AG04450 (cell line): ENCODE results near the gene IGF1. TPM values are rescaled to one million over a fixed set of nuclear protein-coding genes. Genes with fewer than 3 reads are reported as not detected.

Source experiments
- CTCF ChIA-PET: fragments of 300-600, 350-600 bp; formaldehyde crosslinking; extraction: SDS; loops from one replicate; lab custom pipeline; 2022; ENCODE audit warnings: antibody characterized with exemption, inconsistent platforms; lab: Charles Lee
- POLR2A ChIA-PET: fragments of 350-600 bp; formaldehyde crosslinking; extraction: SDS; loops from one replicate; lab custom pipeline; 2021; ENCODE audit warnings: antibody characterized with exemption, inconsistent platforms; lab: Yijun Ruan, JAX
- DNase-seq: peaks from one replicate; pipeline ENCODE4 v3.0.0-alpha.2; 2011; ENCODE audit warnings: low read depth, low spot score
- H3K27ac ChIP-seq: one replicate; pipeline ENCODE4 v1.5.1; 2012; ENCODE audit warnings: low read depth, low read length, control low read depth
- H3K27me3 ChIP-seq: one replicate; pipeline ENCODE4 v1.6.0; 2012; ENCODE audit warnings: low read length; ENCODE audit not compliant: control insufficient read depth, insufficient read depth
- H3K4me3 ChIP-seq: 2 replicates; pipeline ENCODE4 v1.5.1; 2011; ENCODE audit warnings: mild to moderate bottlenecking, low read depth, low read length, control low read depth
- H3K9me3 ChIP-seq: 2 replicates; pipeline ENCODE4 v1.5.1; 2012; ENCODE audit warnings: low read length; ENCODE audit not compliant: control insufficient read depth, insufficient read depth
- CTCF ChIP-seq: IDR thresholded peaks from 2 replicates; pipeline ENCODE4 v1.5.1; 2011; ENCODE audit warnings: low read depth, low read length, control low read depth, inconsistent platforms
- polyA plus RNA-seq: library from polyadenylated mRNA; depleted of rRNA; stranded (reverse); fragments of >200 nt; gene quantifications from 2 replicates; pipeline ENCODE4 v1.2.3, GENCODE V29; 2011

Gene IGF1
- polyA plus RNA-seq, 1 experiment = 0.01 TPM

GRCh38 chr12:102462386-102462785 lies 18.0 kb downstream of the IGF1 start:
- DNase-seq = no peak
- Histone ChIP-seq H3K4me3 (no peak overlapping the region), H3K27ac (no peak overlapping the region), H3K27me3 (no peaks in the 10 kb centered on the region), H3K9me3 (no peaks in the 10 kb centered on the region)
- ChIA-PET POLR2A (no interaction called here), CTCF (interaction anchor here (4.0 kb wide), 1 partner anchor 21 kb away, joined by 44 read pairs; no protein-coding TSS in a partner anchor)
- TF ChIP-seq CTCF = no peak

GRCh38 chr12:102461501-102461900 lies 18.9 kb downstream of the IGF1 start:
- H3K27me3 ChIP-seq = no peaks in the 10 kb centered on the region
- no peaks in the 10 kb centered on the region for H3K9me3 ChIP-seq
- H3K27ac ChIP-seq = no peak overlapping the region
- H3K4me3 ChIP-seq = no peak overlapping the region
- TF ChIP-seq CTCF = no peak
- POLR2A ChIA-PET = no interaction called here
- CTCF ChIA-PET = interaction anchor here (4.0 kb wide), 1 partner anchor 22 kb away, joined by 44 read pairs; no protein-coding TSS in a partner anchor
- DNase-seq = no peak

DNA sequence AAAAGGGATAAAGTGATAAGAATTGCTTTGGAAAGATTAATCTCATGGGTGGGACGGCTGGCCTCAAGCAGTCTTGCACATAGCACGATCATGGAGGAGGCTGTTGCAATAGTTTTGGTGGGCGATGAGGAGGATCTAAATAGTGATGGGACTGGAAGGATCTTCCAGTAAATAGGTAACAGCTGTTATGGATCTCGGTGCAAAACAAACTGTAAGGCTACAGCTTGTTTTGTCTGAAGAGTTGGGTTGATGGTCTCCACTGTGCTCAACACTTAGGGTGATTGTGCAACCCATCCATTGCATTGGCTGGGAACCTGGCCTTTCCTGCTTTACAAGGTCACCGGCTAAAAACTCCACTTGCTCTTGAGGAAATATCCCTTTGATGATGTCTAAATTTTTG lies 21.0 kb downstream of the IGF1 start:
- POLR2A ChIA-PET = no interaction called here
- Histone ChIP-seq H3K4me3 (no peak overlapping the region), H3K27ac (no peak overlapping the region), H3K27me3 (no peaks in the 10 kb centered on the region), H3K9me3 (no peaks in the 10 kb centered on the region)
- no peak for DNase-seq
- TF ChIP-seq CTCF = no peak
- CTCF ChIA-PET = interaction anchor here (1.8 kb wide), 1 partner anchor 25 kb away, joined by 6 read pairs; no protein-coding TSS in a partner anchor

DNA sequence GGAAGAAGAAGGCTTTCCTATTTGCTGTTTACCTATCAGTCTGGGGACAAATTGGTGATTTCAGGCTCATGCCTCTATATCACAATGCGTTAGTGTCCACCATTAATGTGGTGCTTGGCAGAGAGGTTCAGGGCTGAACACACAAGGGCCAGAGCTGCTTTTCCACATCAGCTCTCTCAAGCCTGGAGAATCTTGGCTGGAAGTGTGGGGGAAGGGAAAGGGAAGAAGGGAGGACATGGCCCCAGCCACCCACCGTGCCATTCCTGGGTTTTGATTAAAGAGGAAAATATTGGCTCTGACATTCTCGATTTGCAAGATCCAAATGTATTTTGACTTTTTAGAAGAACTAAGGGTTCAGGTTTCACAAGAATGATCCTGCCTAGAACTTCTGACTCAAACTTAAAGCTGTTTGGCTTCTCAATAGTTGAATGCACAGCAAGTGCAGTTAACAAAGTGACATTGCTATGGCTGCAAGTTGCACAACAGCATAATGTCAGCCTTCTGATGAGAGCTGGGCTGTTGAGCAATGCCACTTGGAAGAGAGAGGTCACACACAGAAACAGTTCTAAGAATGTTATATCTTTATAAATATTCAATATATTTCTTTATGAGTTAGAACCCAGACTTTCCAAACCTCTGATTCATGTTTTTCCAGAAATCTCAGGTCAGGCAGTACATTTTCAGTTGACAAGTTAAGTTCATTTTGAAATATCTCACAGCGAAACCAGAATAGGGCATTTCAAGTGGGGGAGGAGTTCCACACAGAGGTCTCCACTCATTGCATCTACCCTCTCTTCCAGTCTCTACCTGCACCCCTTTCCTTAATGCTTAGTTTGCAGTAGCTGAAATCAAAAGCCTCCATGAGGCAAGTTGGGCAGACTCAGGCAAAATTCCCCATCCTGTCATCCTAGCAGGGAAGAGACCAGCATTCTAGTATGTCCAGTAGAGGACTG lies 25.3 kb downstream of the IGF1 start:
- Histone ChIP-seq H3K27me3 (no peaks in the 10 kb centered on the region), H3K27ac (no peak overlapping the region), H3K4me3 (no peak overlapping the region), H3K9me3 (no peaks in the 10 kb centered on the region)
- no peak for DNase-seq
- ChIA-PET POLR2A (no interaction called here), CTCF (no interaction called here)
- TF ChIP-seq CTCF = no peak

DNA sequence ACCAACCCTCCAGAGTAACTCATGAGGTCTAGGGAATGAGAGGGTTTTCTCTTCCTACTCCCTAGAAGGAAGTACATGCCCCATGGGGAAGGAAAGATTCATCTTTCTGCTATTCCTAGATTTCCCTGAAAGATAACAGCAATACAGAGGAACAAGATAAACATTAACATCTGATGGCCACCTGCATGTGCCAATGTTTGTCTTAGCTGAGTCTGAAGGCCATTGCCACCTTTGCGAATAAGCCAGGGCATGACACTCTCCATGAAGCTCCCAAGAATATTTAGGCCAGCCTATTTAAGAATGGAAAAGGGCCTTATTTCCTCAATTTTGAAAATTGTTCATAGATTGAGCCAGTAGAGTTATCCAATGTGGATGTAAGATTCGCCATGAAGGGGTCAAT lies 26.0 kb downstream of the IGF1 start:
- Histone ChIP-seq H3K27me3 (no peaks in the 10 kb centered on the region), H3K9me3 (no peaks in the 10 kb centered on the region), H3K27ac (no peak overlapping the region), H3K4me3 (no peak overlapping the region)
- ChIA-PET CTCF (no interaction called here), POLR2A (no interaction called here)
- no peak for TF ChIP-seq CTCF
- DNase-seq = no peak
